T1000 (cell line): ENCODE results near the gene SEC24C.
A peak's percentile ranks its signal among the peaks of the same experiment; 100 is the strongest.
"Not testable (repeated sequence)": the region's sequence is repeated elsewhere in the genome, so short reads cannot be mapped to it uniquely, and the experiment has no call there.

Experiments
- DNase-seq: peaks from one replicate; lab custom pipeline; 2025; ENCODE audit warnings: mixed read lengths; lab: John Stamatoyannopoulos, UW

Gene SEC24C

DNA sequence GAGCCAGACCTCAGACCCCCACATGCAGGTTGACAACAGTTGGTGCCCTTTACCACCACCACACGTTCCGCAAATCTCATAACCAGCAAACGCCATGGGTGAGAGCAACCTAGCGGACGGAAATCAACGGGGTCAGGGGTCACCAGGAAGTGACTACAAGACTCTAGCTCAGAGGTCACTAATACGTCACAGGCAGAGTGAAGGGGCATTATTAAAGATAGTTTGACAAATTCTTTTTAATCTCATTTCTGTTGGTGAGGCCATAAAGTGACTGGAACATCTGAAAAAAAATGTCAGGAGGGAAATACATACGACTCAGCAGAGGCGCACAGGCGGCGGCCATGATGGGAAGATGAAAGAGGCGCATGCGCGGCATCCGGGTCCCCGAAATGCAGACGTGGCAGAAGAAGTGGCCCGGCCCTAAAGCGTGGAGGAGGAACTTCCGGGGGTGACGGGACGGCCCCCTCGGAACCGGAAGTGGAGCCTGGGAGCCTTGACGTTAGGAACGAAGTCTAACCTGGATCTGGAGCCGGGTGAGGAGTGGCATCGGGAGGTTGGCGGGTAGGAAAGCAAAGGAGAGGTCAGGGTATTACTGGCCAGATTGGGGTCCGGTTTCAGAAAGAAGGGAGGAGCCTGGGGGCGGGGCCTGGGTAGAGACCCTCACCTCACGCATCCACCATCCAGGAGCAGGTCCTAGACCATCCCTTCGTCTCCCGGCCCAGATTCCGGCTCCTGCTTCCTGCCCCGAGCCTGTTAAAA, at the start of gene SEC24C:
SEC24C (plus strand) TSS at position 468 of the 759 bp plus-strand sequence. CDS start 2,461 bp downstream, outside the sequence.
- DNase-seq = peak; percentile 94

GRCh38 chr10:73695302-73695701, 48.9 kb upstream of the SEC24C start:
- DNase-seq = not testable (repeated sequence)

DNA sequence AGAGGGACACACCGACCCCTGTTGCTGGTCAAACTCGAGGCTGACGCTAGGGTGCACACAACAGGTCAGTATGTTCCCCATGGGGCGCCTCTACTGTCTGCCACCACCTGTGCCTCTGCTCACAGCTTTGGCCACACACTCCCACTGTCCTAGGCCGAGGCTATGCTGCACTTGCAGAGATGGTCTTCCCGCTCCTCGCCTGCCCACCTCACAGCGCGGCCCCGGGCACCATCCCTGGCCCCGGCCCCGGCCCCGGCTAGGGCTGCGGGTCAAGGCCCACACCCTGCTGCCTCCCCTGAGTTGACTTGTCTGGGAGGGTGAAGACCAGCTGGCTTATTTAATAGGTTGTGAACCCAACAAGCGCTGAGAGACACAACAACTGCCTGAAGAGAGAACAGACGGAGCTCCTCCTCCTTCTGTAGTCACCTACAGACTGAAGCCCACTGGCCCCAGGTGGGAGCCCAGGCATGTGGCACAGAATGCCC, 46.5 kb upstream of the SEC24C start, which contains the start of gene AGAP5:
AGAP5 (minus strand) TSS at position 435 of the 485 bp plus-strand sequence; CDS start at position 81, 354 bp downstream.
- DNase-seq = not testable (repeated sequence)

- DNase-seq = not testable (repeated sequence)
Measured at GRCh38 chr10:73698819-73699218, 45.4 kb upstream of the SEC24C start.

DNA sequence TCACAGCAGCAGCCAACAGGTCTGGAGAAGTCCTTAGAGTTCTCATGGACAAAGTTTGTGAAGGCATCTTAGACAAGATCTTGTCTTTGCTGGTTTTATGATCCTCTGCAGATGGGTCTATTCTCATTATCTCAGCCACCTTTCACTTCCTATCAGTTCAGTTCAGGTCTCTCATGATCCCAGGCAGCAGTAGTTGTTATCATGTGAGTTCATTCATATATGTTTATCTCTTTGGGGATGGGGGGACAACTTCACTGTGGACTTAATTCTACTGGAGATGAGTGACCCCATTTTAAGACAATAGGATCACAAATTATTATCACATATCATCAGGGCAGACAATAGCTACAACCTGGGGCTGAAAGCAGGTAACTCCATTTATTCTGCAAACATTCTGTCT, 40.2 kb upstream of the SEC24C start:
- not testable (repeated sequence) for DNase-seq

- DNase-seq = not testable (repeated sequence)
Measured at GRCh38 chr10:73705506-73706072, 38.6 kb upstream of the SEC24C start.

GRCh38 chr10:73706488-73706887, 37.7 kb upstream of the SEC24C start:
- DNase-seq = not testable (repeated sequence)

GRCh38 chr10:73707628-73708027, 36.5 kb upstream of the SEC24C start:
- not testable (repeated sequence) for DNase-seq

GRCh38 chr10:73708122-73708521, 36.0 kb upstream of the SEC24C start:
- not testable (repeated sequence) for DNase-seq

- DNase-seq = not testable (repeated sequence)
Measured at GRCh38 chr10:73711683-73712082, 32.5 kb upstream of the SEC24C start.

- DNase-seq = not testable (repeated sequence)
Measured at GRCh38 chr10:73713912-73714311, 30.3 kb upstream of the SEC24C start.

DNA sequence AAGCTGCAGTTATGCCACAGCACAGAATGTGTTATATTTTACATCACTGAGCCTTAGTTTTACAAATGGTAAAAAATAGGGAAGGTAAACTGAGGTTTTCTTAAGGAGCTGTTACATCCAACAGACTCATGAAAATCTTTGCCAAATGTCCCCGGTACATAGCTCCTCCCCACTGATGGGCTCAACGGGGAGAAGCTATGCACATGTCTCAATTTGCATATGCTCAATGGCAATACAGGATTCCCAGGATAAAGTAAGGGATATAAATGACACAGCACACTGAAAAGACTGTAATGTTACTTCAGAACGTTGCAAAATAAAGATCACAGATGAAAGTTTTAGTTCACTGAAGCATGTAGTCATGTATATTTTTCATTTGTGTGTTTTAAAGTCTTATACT, 29.7 kb upstream of the SEC24C start:
- DNase-seq = not testable (repeated sequence)

DNA sequence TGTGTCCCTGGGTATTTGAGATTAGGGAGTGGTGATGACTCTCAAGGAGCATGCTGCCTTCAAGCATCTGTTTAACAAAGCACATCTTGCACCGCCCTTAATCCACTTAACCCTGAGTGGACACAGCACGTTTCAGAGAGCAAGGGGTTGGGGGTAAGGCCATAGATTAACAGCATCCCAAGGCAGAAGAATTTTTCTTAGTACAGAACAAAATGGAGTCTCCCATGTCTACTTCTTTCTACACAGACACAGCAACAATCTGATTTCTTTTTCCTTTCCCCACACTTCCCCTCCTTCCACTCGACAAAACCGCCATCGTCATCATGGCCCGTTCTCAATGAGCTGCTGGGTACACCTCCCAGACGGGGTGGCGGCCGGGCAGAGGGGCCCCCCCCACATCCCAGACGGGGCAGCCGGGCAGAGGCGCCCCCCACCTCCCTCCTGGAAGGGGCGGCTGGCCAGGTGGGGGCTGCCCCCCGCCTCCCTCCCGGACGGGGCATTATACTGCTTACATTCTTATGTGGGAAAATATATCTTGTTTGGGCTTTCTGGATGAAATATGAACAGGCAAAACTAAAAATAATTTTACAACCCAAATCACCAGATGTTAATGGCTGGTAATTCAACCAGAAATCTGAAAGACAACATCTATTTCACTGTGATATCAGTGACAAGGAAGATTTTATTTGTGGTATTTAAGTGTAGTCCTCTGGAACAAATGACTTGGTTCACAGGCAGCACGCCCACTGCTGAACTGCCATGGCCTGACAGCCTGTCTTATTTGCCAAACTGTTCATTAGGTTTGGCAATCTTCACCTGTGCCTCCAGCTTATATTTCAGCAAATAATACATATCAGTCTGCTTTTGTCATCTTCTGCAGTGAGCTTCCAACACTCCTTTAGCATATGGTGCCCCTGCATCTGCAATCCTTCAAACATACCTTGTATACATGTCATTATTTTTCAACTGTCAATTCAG, 28.7 kb upstream of the SEC24C start:
- not testable (repeated sequence) for DNase-seq

GRCh38 chr10:73716251-73716650, 27.9 kb upstream of the SEC24C start:
- DNase-seq = no peak

DNA sequence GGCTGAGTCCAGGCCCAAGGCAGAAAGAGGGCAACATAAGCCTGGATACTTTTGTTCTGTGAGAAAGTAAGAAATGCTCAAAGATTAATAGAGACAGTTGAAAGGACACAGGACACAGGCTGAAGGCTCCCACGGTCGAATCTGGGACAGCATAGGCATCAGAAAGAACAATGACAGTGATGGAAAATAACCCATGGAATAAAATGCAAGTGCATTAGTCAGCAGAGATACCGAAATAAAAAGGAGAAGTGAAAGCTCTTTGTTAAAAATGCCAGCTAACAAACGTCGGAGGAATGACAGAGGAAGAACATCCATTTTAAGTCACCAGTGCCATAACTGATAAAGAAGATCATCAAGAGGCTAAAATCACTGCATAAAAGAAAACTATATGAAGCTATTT, 26.6 kb upstream of the SEC24C start:
- no peak for DNase-seq

- not testable (repeated sequence) for DNase-seq
Measured at GRCh38 chr10:73720561-73720960, 23.6 kb upstream of the SEC24C start.

- DNase-seq = no peak
Measured at GRCh38 chr10:73723516-73723915, 20.7 kb upstream of the SEC24C start.

DNA sequence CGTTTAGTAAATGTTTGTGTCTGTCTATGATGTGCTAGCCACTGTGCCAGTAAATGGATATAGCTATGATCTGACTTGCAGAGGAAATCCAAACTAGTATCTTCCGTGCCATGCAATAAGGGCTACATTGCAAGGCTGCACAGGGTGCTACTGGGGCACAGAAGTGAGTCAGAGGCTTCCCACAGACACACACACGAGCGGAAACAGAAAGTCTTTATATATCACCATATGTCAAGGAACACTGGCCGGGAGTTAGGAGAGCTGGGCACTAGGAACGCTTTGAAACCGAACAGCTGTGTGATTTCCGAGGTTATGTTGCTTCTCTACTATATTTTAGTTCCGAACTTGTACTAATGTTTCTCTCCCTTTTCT, 14.4 kb upstream of the SEC24C start:
- DNase-seq = peak; percentile 27

DNA sequence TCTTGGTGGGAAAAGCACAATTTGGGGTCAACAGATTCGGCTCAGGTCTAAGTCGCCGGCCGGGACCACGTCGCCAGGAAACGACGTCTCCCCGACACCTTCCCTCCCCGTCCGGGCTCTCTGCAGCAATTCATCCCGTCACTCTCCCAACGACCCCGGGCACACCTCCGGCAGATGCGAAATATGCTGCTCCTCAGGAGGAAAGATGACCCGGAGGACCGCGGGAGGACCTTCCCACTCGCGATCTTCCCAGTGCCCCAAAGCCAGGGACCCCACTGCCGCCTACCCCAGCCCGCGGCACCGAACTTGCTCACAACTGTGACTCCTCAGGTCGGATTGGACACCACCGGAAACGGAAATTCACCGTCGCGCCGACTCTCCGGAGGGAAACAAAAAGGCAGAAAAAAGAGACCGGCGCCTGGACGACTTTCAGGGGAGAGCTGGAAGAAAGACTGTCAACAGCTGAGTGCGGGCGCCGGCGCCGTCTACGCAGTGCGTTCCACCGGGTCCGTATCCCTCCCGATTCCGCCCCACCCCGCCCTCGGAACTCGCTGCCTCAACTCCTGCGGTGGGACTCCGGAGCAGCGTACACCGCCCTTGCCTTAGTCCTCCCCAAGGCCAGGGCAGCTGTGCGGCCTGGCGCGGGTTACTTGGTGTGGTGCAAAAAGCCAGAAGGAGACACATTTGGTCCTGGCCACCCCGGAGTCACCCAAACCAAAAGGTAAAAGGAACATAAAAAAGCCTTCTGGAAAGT, 13.8 kb upstream of the SEC24C start:
- peak; percentile 85 for DNase-seq

DNA sequence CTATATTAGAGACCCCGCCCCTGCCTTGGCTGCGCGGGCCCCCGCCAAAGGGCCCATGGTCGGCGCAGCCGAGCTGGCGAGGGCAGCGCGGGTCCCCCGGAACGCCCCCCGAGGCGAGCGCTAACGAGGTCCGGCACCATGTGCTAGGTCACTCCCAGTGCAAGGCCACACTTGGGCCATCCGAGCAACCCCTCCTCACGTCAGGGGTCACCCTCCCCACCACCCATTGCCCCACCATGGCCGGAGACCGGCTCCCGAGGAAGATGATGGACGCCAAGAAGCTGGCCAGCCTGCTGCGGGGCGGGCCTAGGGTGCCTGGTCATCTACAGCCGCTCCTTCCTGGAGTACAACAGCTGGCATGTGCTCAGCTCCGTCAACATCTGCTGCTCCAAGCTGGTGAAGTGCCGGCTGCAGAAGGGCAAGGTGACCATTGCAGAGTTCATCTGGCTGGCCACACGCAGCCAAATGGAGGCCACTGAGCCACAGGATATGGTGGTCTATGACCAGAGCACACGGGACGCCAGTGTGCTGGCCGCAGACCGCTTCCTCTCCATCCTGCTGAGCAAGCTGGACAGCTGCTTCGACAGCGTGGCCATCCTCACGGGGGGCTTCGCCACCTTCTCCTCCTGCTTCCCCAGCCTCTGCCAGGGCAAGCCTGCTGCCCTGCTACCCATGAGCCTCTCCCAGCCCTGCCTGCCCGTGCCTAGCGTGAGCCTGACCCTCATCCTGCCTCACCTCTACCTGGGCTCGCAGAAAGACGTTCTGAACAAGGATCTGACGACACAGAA, 12.4 kb upstream of the SEC24C start:
- no peak for DNase-seq
